Stimulated activated naive CD4-positive, alpha-beta T cell treated with Interleukin-2 at 50 U/mL for 16 hours (primary cell): ENCODE data around the gene ROGDI.

Experiments
- DNase-seq: peaks from one replicate; lab custom pipeline; 2025; lab: John Stamatoyannopoulos, UW

The ROGDI gene

GRCh38 chr16:4765511-4766474 lies 36.6 kb downstream of the ROGDI start:
- DNase-seq, result no peak

GRCh38 chr16:4763791-4764190 lies 38.6 kb downstream of the ROGDI start:
- no peak for DNase-seq

GRCh38 chr16:4762205-4762604 lies 40.2 kb downstream of the ROGDI start:
- DNase-seq, result no peak

DNA sequence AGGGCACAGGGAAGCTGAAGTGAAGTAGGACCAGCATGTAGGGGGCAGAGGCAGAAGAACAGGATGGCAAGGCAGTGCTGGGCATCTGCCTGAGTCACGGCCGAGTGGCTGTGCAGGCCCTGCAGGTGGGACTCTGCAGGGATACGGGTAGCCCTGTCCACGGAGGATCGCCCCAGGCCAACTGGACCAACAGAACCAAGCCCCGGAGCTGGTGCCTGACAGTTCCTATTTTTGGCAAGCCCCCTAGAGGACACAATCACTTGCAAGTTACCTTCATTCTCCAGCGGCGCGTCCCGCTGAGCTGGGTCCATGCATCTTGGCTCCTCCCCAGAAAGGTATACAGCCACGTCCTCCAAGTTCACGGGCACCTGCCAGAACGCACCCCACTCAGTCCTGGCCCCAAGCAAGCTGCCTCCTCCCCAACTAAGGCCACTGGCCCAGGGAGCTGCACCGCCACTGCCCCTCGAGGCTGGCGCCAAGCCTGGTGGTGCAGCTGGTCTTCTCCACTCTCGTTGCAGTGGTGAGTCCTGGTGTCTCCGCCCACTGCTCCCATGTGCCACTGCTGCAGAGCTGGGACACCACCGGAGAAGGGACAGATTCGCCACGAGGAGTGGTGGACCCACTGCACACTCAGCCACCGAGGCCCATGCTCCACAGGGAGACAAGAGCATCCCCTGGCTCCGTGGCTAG lies 42.1 kb downstream of the ROGDI start:
- no peak for DNase-seq

GRCh38 chr16:4755687-4756086 lies 46.7 kb downstream of the ROGDI start:
- DNase-seq, result no peak

DNA sequence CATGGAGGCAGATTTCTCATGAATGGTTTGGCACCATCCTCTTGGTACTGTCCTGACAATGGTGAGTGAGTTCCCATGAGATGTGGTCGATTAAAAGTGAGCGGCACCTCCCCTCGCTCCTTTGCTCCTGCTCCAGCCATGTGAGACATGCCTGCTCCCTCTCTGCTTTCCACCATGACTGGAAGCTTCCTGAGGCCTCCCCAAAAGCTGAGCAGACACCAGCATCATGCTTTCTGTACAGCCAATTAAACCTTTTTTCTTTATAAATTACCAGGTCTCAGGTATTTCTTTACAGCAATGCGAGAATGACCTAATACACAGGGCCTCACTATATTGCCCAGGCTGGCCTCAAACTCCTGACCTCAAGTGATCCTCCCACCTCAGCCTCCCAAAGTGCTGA lies 47.6 kb downstream of the ROGDI start:
- no peak for DNase-seq

DNA sequence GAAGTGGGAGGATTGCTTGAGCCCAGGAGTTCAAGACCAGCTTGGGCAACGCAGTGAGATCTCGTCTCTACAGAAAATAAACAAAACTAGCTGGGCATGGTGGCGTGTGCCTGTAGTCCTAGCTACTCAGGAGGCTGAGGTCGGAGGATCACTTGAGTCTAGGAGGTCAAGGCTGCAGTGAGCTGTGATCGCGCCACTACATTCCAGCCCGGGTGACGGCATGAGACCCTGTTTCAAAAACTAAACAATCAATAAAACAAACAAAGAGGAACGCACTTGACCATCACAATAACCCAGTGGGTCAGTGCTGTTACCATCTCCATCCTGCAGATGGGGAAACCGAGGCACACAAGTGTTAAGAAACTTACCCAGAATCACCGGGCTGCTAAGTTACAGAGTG lies 49.2 kb downstream of the ROGDI start:
- DNase-seq, result no peak

GRCh38 chr16:4752351-4753100 lies 49.9 kb downstream of the ROGDI start:
- DNase-seq, result no peak

DNA sequence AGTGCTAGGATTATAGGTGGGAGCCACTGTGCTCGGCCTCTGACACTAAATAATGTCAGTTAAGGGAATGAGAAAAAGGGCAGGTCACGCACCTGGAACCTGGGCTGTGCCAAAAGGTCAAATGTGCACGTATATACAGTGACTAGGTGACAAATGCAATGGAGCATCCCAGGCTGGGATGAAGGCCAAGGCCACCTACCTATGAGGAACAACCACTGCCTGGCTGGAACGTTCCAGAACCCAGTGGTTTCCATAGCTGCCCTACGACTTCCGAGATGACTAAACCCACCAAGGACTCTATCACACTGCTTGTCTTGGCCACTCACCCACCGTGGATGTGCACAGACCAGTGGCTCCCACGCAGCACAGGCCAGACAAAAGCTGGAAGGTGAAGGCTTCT lies 51.5 kb downstream of the ROGDI start:
- DNase-seq, result no peak

GRCh38 chr16:4749700-4750257 lies 52.7 kb downstream of the ROGDI start:
- no peak for DNase-seq

GRCh38 chr16:4748682-4749411 lies 53.6 kb downstream of the ROGDI start:
- DNase-seq, result no peak

- DNase-seq, result no peak
Observed at GRCh38 chr16:4747906-4748681, 54.3 kb downstream of the ROGDI start.

DNA sequence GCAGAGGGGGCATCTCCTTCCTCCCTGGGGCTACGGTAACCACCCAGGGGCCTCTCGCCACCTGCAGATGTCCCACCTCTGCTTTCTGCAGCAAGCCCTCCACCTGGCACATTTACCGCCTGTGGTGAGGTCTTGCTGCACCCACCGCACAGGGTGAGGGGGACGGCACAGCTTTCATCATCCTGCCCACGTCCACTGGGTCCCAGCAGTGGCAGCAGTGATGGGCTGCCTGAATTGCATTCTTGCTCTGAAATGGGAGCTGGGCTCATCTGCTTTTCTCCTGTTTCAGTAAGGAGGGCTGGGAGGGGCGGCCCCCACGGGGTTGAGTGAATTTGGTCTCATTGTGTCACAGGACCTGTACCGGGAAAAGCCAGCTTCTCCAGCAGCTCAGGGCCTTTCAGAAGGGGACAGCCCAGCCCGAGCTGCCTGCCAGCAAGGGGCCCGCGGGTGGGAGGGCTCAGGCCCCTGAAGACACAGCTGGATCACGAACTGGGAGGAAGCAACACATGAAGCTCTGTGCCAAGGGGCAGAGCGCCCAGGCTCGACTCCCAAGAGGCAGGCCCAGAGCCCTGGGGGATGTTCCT lies 55.4 kb downstream of the ROGDI start:
- no peak for DNase-seq
